Ovary (tissue), 9 donors: ENCODE measurements around the gene CHL1. TPM values are rescaled to one million over a fixed set of nuclear protein-coding genes. Genes with fewer than 3 reads are reported as not detected.

Experiments
- DNase-seq, 5 donors: peaks; one replicate each; pipeline ENCODE4 v3.0.0-alpha.2; 2019 to 2020
- H3K27ac ChIP-seq, 2 donors: fragments of 200-600 bp; one replicate each; pipeline versions ENCODE4 v1.5.1 to v1.8.0; 2019 to 2022
- H3K27me3 ChIP-seq: fragments of 200-600 bp; one replicate; pipeline ENCODE4 v1.8.0; 2022
- H3K36me3 ChIP-seq: fragments of 200-600 bp; sonication (generic); one replicate; pipeline ENCODE4 v1.5.1; 2019
- H3K4me1 ChIP-seq: one replicate; pipeline ENCODE4 v1.8.1; 2013; ENCODE audit warnings: mild to moderate bottlenecking, moderate library complexity; ENCODE audit not compliant: insufficient read depth
- H3K4me3 ChIP-seq: fragments of 200-600 bp; sonication (generic); one replicate; pipeline ENCODE4 v1.5.1; 2017
- H3K9me3 ChIP-seq, 2 donors: fragments of 200-600 bp in 1 of 2; sonication (generic) in 1 of 2; one replicate each; pipeline versions ENCODE4 v1.5.1 to v1.8.1; 2013 to 2019; ENCODE audit warnings: mild to moderate bottlenecking in 1 of 2, moderate library complexity in 1 of 2
- EP300 ChIP-seq: sonication (generic); formaldehyde crosslinking; IDR thresholded peaks from one replicate; pipeline ENCODE4 v1.6.1; 2017; ENCODE audit warnings: antibody characterized with exemption
- POLR2A ChIP-seq: fragments of 450-650 bp; IDR thresholded peaks from one replicate; pipeline ENCODE4 v1.6.1; 2017; ENCODE audit warnings: antibody characterized with exemption, mild to moderate bottlenecking, moderate library complexity
- WGBS, 3 donors: extraction: QIAGEN DNeasy Blood & Tissue Kit in 1 of 3; methylation state at CpG; one replicate each; pipeline versions ENCODE4 v1.1.5 to v1.1.7; 2013 to 2017; 5-methylcytosine and 5-hydroxymethylcytosine counted together
- intact Hi-C, 4 donors: fragments of 100-400 bp; cut with DNase I; formaldehyde crosslinking; loops; one replicate each; pipeline versions ENCODE4 v1.11.0 to v1.15.1; 2022 to 2023
- polyA plus RNA-seq, 2 donors: library from polyadenylated mRNA; stranded (reverse); fragments of 200-250 nt in 1 of 2; fragments of 350-450 nt in 1 of 2; fragmentation: Illumina TruSeq in 1 of 2; extraction: RNeasy Lipid Tissue Mini Kit (QIAGEN cat#74804) in 1 of 2; gene quantifications; one replicate each; pipeline ENCODE4 v1.2.3, GENCODE V29; 2013 to 2014
- total RNA-seq, 7 donors: library from RNA; depleted of rRNA in 2 of 7; stranded (reverse); fragments of >200 nt in 2 of 7; fragmentation: NEBNext Ultra II Directional in 3 of 7; extraction: Animal tissue kit (Norgen Biotek cat#: 25700) in 3 of 7; gene quantifications; one replicate each; pipeline versions ENCODE4 v1.1.0 to v1.2.4, GENCODE V29; 2016 to 2023
- TF ChIP-seq, protein P1 (sequence below), 3 donors: fragments of 450-650 bp in 2 of 3; fragments of 200-600 bp in 1 of 3; IDR thresholded peaks; one replicate each; pipeline versions ENCODE4 v1.5.1 to v1.8.0; 2016 to 2022; ENCODE audit warnings: antibody characterized with exemption in 3 of 3, mild to moderate bottlenecking in 1 of 3
- donor health status: DM: no; HTN: no; CAD: no; lungs with moderate emphysema.
- donor health status: DM: no; HTN: no; CAD: no.
- donor health status: Bipolar disorder and iron deficiency.
- donor health status: DM: yes; HTN: yes; CAD: no.
- donor health status: DM: no; HTN: no; CAD: no.
- donor health status: DM: yes; HTN: yes; CAD: no.

Gene CHL1
- total and polyA plus RNA-seq, 9 donors, result 20.8 to 101 (median 35.7) TPM

DNA sequence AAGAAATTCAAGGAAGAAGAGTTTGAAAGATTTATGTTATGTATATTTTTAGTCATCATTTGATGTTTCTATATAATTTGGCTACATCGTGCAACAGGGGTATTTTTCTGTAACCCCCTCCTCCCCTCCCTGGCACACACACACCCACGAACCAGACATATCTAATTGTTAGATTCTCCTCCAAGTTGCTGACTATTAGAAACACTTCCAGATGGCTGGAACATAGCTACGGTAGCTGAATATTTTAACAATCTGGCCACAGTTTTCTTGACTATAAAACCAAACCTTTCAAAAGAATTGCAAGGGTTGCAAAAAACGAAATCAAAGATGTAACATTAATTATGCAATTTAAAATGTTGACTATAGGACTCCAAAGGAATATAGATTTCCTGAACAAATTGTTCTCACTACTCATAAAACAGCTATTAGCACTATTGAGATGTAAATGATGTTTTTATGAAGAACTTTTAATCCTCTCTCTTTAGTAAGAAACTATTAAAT lies 154.4 kb downstream of the CHL1 start:
- TF ChIP-seq, protein P1, sequence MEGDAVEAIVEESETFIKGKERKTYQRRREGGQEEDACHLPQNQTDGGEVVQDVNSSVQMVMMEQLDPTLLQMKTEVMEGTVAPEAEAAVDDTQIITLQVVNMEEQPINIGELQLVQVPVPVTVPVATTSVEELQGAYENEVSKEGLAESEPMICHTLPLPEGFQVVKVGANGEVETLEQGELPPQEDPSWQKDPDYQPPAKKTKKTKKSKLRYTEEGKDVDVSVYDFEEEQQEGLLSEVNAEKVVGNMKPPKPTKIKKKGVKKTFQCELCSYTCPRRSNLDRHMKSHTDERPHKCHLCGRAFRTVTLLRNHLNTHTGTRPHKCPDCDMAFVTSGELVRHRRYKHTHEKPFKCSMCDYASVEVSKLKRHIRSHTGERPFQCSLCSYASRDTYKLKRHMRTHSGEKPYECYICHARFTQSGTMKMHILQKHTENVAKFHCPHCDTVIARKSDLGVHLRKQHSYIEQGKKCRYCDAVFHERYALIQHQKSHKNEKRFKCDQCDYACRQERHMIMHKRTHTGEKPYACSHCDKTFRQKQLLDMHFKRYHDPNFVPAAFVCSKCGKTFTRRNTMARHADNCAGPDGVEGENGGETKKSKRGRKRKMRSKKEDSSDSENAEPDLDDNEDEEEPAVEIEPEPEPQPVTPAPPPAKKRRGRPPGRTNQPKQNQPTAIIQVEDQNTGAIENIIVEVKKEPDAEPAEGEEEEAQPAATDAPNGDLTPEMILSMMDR (IDR thresholded peaks at IDR 0.05), result no peak
- TF ChIP-seq POLR2A, result no peak
- no peak for TF ChIP-seq EP300
- no peaks in the 10 kb centered on the region for H3K36me3 ChIP-seq
- DNase-seq, result no peak
- H3K27ac ChIP-seq, result no peak overlapping the region
- peaks cover 9% of the 10 kb centered on the region for H3K4me1 ChIP-seq
- no peak overlapping the region for H3K4me3 ChIP-seq
- no peaks in the 10 kb centered on the region for H3K9me3 ChIP-seq
- H3K27me3 ChIP-seq, result no peaks in the 10 kb centered on the region
- intact Hi-C loops, result no loop called here
- WGBS, 3 donors, result 4 to 18% (median 5%) methylated on average over 4 of the region's 4 CpGs

DNA sequence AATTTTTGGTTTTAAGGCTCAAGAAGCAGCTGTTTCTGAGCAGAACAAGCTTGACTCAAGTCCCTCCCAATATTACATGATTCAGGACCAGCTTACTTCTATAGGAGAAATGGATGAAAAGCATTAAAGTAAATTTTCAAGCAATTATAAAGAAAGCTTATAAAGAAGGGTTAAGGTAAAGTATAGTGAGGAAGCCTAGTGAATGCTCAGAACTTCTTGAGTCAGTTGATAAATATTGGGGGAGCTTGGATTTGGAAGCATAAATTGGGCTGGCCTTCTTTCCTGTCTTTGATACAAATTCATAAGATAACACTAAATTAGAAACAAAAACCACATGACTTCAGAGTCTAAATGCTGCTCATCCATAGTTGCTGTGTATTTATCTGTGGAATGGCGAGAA lies 156.0 kb downstream of the CHL1 start:
- H3K36me3 ChIP-seq, result no peaks in the 10 kb centered on the region
- no peaks in the 10 kb centered on the region for H3K27me3 ChIP-seq
- peaks cover 9% of the 10 kb centered on the region for H3K4me1 ChIP-seq
- no peak overlapping the region for H3K27ac ChIP-seq
- H3K9me3 ChIP-seq, result no peaks in the 10 kb centered on the region
- H3K4me3 ChIP-seq, result no peak overlapping the region
- TF ChIP-seq, protein P1 (IDR thresholded peaks at IDR 0.05), result no peak
- TF ChIP-seq POLR2A (no peak), EP300 (no peak)
- 94 to 95% (median 95%) methylated on average over 1 of the region's 1 CpG for WGBS, 3 donors
- intact Hi-C loops, result no loop called here
- no peak for DNase-seq

DNA sequence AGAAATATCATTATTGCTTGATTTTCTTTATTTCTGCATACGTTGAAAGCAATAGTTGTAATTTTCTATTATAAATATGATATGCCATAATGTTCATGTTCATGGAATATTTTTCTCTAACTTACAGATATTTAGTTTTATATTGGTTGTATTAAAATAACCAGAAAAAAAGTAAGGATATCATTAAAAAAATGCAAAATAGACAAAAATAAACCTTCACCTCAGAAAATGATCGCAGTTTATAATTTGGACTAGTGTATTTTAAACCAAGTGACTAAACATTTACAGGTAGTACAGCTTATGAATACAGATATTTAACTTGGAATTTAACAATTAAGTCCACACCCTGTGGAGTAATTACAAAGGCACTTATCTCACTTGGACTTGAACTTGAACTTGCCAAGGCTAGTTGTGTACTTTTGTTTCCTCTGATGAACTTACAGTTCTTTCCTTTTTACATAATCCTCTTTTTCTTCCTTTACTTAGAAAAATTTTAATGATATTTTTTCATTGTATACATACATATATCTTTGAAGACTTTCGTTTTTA lies 156.7 kb downstream of the CHL1 start:
- H3K27me3 ChIP-seq, result no peaks in the 10 kb centered on the region
- TF ChIP-seq, protein P1 (IDR thresholded peaks at IDR 0.05), result no peak
- H3K27ac ChIP-seq, result no peak overlapping the region
- no peak overlapping the region for H3K4me3 ChIP-seq
- no peaks in the 10 kb centered on the region for H3K9me3 ChIP-seq
- peaks cover 9% of the 10 kb centered on the region for H3K4me1 ChIP-seq
- intact Hi-C loops, result no loop called here
- 85 to 92% (median 91%) methylated on average over 3 of the region's 3 CpGs for WGBS, 3 donors
- no peak for DNase-seq
- H3K36me3 ChIP-seq, result no peaks in the 10 kb centered on the region

DNA sequence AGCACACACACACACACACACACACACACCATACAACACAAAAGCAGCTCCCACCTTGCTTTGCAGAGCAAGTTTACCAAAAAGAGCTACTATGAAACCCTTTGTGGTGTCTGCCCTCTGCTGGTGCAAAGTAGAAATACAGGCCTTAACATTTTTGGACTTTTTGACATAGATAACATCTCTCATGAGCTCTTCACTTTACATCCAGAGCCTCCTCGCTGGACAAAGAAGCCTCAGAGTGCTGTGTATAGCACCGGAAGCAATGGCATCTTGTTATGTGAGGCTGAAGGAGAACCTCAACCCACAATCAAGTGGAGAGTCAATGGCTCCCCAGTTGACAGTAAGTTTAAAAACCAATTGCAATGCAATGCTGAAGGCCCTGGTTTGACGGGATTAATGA lies 157.9 kb downstream of the CHL1 start:
- intact Hi-C loops, result no loop called here
- peak in 2 of 5 donors; percentile 16 to 39 for DNase-seq
- Histone ChIP-seq H3K4me1 (peaks cover 4% of the 10 kb centered on the region), H3K4me3 (no peak overlapping the region), H3K27me3 (no peaks in the 10 kb centered on the region), H3K27ac (no peak overlapping the region), H3K36me3 (no peaks in the 10 kb centered on the region), H3K9me3 (no peaks in the 10 kb centered on the region)
- TF ChIP-seq, protein P1 (IDR thresholded peaks at IDR 0.05), result peak in 2 of 3 donors; percentile 58 to 82
- TF ChIP-seq POLR2A (no peak), EP300 (no peak)
- WGBS, 3 donors, result 28 to 33% (median 29%) methylated on average over 3 of the region's 3 CpGs
